Measurements from ENCODE around the gene OR10H1.
"Not testable (repeated sequence)": the region's sequence is repeated elsewhere in the genome, so short reads cannot be mapped to it uniquely, and the experiment has no call there.

Gene OR10H1

GRCh38 chr19:15828121-15828610 lies 12.7 kb upstream of the OR10H1 start:
- DNase-seq, result no peak

- DNase-seq, result no peak
Observed at GRCh38 chr19:15825753-15826152, 10.3 kb upstream of the OR10H1 start.

- no peak for DNase-seq
Observed at GRCh38 chr19:15820646-15821045, 5.2 kb upstream of the OR10H1 start.

GRCh38 chr19:15813916-15814315 lies 1.5 kb downstream of the OR10H1 start:
- no peak for DNase-seq

- no peak for DNase-seq
Observed at GRCh38 chr19:15812060-15812722, 3.3 kb downstream of the OR10H1 start.

GRCh38 chr19:15811476-15811875 lies 4.0 kb downstream of the OR10H1 start:
- DNase-seq, result no peak

- no peak for DNase-seq
Observed at GRCh38 chr19:15810335-15810734, 5.1 kb downstream of the OR10H1 start.

GRCh38 chr19:15794279-15794678 lies 21.2 kb downstream of the OR10H1 start:
- DNase-seq, result not testable (repeated sequence)

GRCh38 chr19:15790096-15790495 lies 25.4 kb downstream of the OR10H1 start:
- DNase-seq, result no peak

GRCh38 chr19:15788594-15789270 lies 26.7 kb downstream of the OR10H1 start:
- DNase-seq, result no peak

GRCh38 chr19:15787611-15788155 lies 27.8 kb downstream of the OR10H1 start, which contains the start of gene OR10H5:
OR10H5 (plus strand) TSS chr19:15787661; CDS start chr19:15794049, 6,388 bp downstream.
- no peak for DNase-seq

- not testable (repeated sequence) for DNase-seq
Observed at GRCh38 chr19:15782896-15783295, 32.6 kb downstream of the OR10H1 start.

- no peak for DNase-seq
Observed at GRCh38 chr19:15782211-15782610, 33.3 kb downstream of the OR10H1 start.

- DNase-seq, result no peak
Observed at GRCh38 chr19:15781661-15782060, 33.8 kb downstream of the OR10H1 start.

- no peak for DNase-seq
Observed at GRCh38 chr19:15780610-15781418, 34.6 kb downstream of the OR10H1 start.

GRCh38 chr19:15779756-15780476 lies 35.5 kb downstream of the OR10H1 start:
- no peak for DNase-seq

- DNase-seq, result no peak
Observed at GRCh38 chr19:15776991-15777970, 38.2 kb downstream of the OR10H1 start.

GRCh38 chr19:15776264-15776663 lies 39.2 kb downstream of the OR10H1 start:
- DNase-seq, result no peak

GRCh38 chr19:15775249-15775648 lies 40.2 kb downstream of the OR10H1 start:
- DNase-seq, result no peak

- not testable (repeated sequence) for DNase-seq
Observed at GRCh38 chr19:15774159-15774558, 41.3 kb downstream of the OR10H1 start.

GRCh38 chr19:15769586-15769985 lies 45.9 kb downstream of the OR10H1 start:
- DNase-seq, result no peak

All from activated CD4-positive, alpha-beta T cell treated with anti-CD3 and anti-CD28 coated beads, Interleukin-2, amount 50 U/mL, for 16 hours (primary cell).